Measurements from ENCODE around the gene ISYNA1.

DNA sequence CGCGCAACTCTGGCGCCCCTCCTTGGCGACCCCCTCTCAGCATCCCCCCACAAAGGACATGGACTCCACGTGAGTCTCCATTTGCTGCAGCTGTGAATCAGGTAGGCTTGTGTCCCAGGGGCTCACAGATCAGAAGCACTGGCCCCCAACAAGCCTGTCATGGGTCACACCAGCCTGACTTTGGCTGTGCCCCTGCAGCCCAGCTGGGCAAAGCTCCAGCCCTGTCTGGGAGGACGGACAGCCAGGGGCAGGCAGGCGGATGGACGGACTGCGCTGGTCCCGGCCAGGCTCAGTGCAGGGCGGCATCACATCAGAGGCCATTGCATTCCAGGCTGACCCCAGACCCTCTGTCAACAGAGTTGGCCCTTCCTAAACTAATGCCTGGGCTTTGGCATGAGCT lies 28.4 kb upstream of the ISYNA1 start:
- TF ChIP-seq, protein P1, sequence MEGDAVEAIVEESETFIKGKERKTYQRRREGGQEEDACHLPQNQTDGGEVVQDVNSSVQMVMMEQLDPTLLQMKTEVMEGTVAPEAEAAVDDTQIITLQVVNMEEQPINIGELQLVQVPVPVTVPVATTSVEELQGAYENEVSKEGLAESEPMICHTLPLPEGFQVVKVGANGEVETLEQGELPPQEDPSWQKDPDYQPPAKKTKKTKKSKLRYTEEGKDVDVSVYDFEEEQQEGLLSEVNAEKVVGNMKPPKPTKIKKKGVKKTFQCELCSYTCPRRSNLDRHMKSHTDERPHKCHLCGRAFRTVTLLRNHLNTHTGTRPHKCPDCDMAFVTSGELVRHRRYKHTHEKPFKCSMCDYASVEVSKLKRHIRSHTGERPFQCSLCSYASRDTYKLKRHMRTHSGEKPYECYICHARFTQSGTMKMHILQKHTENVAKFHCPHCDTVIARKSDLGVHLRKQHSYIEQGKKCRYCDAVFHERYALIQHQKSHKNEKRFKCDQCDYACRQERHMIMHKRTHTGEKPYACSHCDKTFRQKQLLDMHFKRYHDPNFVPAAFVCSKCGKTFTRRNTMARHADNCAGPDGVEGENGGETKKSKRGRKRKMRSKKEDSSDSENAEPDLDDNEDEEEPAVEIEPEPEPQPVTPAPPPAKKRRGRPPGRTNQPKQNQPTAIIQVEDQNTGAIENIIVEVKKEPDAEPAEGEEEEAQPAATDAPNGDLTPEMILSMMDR (IDR thresholded peaks at IDR 0.05) = no peak
- TF ChIP-seq POLR2A (IDR thresholded peaks at IDR 0.05) (no peak), EP300 (IDR thresholded peaks at IDR 0.05) (no peak), POLR2AphosphoS5 (IDR thresholded peaks at IDR 0.05) (no peak)
